ENCODE measurements around the gene TESK2.

Gene TESK2

DNA sequence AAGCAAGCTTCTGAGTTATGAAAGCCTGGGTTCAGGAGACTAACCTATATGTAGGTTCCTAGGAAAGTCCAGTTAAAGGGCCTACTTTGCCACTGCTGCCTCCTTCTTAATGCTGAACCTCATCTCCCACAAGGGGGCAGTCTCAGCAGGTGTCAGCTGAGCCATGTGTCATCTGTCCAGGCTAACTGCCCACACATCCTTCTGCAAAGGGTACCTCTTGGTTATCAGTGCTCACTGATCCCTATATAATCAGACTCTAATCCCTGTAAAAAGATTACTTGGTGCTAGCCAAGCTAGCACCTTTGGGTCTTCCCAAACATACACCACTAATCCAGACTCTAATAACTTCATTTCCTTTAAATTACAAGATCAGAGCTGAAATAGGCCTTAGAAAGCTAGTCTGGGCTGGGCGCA, 21.7 kb upstream of the TESK2 start:
- TF ChIP-seq, protein P1, sequence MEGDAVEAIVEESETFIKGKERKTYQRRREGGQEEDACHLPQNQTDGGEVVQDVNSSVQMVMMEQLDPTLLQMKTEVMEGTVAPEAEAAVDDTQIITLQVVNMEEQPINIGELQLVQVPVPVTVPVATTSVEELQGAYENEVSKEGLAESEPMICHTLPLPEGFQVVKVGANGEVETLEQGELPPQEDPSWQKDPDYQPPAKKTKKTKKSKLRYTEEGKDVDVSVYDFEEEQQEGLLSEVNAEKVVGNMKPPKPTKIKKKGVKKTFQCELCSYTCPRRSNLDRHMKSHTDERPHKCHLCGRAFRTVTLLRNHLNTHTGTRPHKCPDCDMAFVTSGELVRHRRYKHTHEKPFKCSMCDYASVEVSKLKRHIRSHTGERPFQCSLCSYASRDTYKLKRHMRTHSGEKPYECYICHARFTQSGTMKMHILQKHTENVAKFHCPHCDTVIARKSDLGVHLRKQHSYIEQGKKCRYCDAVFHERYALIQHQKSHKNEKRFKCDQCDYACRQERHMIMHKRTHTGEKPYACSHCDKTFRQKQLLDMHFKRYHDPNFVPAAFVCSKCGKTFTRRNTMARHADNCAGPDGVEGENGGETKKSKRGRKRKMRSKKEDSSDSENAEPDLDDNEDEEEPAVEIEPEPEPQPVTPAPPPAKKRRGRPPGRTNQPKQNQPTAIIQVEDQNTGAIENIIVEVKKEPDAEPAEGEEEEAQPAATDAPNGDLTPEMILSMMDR (IDR thresholded peaks at IDR 0.05; ENCODE audit: low read depth, low read length), result peak; percentile 65
- no peak for DNase-seq (ENCODE audit: extremely low read depth, low read depth)

DNA sequence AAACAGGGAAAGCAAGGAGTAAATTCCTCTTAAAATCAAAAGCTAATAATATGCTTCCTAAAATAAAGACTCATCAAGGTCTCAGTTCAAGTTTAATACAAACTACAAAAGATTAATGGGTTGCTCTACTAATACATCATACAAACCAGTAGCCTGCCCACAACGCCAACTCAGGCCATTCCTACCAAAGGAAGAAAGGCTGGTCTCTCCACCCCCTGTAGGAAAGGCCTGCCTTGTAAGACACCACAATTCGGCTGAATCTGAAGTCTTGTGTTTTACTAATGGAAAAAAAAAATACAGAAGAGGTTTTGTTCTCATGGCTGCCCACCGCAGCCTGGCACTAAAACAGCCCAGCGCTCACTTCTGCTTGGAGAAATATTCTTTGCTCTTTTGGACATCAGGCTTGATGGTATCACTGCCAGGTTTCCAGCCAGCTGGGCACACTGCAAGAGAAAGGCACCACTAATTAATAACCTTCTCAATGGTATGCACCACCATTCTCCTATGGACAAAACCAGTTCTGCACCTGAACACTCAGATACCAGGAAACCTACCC, 20.1 kb upstream of the TESK2 start:
- no peak for DNase-seq (ENCODE audit: extremely low read depth, low read depth)
- TF ChIP-seq, protein P1 (IDR thresholded peaks at IDR 0.05; ENCODE audit: low read depth, low read length), result no peak

DNA sequence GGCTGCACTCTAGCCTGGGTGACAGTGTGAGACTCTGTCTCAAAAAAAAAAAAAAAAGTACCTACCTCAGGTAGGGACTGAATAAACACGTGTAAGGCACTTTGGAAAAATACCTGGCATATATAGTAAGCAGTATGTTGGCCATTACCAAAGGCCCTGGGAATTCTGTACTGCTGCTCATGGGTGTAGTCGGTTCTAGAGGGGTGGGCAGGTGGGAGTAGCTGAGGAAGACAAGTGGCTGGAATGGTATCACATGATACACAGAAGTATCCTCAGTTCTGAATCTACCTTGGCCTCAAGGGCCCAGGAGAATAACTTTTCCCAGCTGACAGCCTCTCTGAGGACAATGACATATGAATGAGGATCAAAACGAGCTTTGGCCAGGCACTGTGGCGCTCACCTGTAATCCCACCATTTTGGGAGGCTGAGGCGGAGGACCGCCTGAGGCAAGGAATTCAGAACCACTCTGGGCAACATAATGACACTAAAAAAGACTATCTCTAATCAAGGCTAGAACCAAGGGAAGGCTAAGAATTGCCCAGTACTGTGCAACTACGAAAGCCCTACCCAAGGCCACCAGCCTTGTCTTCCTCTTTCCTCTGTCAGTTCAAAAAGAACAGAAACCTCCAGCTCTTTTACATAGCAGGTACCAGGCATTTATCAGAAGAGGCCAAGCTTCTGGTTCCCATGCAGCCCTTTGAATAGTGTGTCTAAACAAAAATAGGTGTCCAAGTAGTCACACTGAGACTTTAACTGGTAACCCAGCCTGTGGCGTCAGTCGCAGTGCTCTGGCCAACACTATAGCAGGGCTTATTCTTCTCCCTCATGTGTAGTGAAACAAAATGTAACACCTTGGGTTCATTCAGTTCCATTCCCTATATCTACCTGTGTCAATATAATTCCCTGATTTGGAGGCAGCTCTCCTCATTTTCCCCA, 19.3 kb upstream of the TESK2 start:
- DNase-seq (ENCODE audit: extremely low read depth, low read depth), result no peak
- TF ChIP-seq, protein P1 (IDR thresholded peaks at IDR 0.05; ENCODE audit: low read depth, low read length), result no peak

DNA sequence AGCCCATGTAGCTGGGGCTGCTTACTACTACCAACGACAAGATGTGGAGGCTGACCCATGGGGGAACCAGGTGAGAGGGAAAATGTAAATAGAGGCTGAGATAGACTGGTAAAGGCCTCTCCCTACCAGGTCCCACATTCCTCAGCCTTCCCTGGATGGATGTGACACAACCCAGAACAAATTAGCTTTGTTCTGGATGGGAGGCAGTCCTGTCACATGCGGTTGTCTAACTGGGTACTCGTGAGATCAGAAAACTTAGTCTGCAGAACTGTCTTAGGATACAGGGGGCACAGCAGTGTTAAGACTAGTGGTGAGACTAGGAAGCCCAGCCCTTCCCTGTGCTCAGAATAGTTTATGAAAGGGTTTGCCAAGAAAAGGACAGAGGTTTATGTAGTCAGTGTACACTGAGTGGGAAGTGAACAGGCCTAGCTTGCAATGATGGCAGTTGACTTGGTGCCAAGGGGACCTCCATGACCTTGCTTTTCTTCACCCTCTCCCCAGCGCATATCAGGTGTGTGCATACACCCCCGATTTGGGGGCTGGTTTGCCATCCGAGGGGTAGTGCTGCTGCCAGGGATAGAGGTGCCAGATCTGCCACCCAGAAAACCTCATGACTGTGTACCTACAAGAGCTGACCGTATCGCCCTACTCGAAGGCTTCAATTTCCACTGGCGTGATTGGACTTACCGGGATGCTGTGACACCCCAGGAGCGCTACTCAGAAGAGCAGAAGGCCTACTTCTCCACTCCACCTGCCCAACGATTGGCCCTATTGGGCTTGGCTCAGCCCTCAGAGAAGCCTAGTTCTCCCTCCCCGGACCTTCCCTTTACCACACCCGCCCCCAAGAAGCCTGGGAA, 17.6 kb upstream of the TESK2 start:
- DNase-seq (ENCODE audit: extremely low read depth, low read depth), result no peak
- TF ChIP-seq, protein P1 (IDR thresholded peaks at IDR 0.05; ENCODE audit: low read depth, low read length), result no peak

DNA sequence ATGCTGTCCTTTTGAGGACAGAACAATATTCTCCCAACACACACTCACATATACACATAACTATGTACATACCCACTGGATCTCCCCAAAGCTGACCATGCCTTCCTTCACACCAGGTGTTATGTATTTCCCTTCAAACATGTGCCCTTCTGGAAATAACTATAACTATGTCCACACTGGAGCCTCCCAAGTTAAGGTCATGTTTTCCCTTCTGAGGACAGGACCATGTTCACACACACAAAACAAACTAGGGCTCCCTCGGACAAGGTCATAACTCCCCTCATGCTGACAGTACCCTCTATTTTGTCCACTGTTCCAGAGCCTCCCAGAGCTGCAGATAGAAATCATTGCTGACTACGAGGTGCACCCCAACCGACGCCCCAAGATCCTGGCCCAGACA, 16.9 kb upstream of the TESK2 start:
- no peak for DNase-seq (ENCODE audit: extremely low read depth, low read depth)
- TF ChIP-seq, protein P1 (IDR thresholded peaks at IDR 0.05; ENCODE audit: low read depth, low read length), result no peak

DNA sequence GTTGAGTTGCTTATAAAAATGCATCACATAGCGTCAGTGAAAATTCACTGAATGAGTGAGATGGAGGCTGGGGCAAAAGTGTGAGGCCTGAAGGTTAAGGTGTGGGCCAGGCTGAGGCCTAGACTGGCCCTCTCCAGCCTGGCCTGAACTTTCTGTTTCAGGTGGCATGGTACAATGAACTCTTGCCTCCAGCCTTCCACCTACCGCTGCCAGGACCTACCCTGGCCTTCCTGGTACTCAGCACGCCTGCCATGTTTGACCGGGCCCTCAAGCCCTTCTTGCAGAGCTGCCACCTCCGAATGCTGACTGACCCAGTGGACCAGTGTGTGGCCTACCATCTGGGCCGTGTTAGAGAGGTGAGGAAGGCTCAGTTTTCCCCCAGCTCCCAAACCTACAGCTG, 16.2 kb upstream of the TESK2 start:
- TF ChIP-seq, protein P1 (IDR thresholded peaks at IDR 0.05; ENCODE audit: low read depth, low read length), result no peak
- no peak for DNase-seq (ENCODE audit: extremely low read depth, low read depth)

Measured in AG09319 (cell line).